GM12873 (cell line): ENCODE data around the gene SMYD2.

Experiments used
- TF ChIP-seq, protein P1 (sequence below): IDR thresholded peaks from 2 replicates; pipeline ENCODE4 v1.5.1; 2012; ENCODE audit warnings: low read depth, mild to moderate bottlenecking, moderate library complexity, low read length, control low read depth; ENCODE audit not compliant: insufficient read depth; ENCODE audit errors: missing control alignments

SMYD2 gene

DNA sequence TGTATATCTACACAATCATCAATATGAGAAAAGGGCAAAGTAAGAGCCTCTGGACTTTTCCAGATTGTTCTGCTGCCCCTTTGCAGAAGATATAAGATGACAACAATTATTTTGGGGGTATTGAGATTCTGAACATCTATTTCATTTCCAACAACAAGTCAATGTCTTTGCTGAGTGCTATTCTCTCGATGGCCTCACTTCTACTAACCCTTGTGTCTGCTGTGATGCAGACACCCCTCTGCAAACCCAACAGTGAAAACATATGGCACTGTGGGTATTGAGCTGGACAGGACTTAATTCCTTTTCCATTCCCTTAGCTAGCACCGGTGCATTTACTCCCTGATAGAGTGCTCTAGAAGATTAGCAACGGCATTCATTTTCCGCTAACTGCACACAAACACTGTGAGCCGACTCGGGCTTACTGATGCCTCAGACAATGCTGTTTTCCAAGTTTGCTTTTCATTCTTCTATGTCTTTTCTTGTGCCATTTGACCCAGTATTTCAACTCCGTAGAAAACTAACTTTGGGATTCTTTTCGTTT lies 33.4 kb upstream of the SMYD2 start:
- TF ChIP-seq, protein P1, sequence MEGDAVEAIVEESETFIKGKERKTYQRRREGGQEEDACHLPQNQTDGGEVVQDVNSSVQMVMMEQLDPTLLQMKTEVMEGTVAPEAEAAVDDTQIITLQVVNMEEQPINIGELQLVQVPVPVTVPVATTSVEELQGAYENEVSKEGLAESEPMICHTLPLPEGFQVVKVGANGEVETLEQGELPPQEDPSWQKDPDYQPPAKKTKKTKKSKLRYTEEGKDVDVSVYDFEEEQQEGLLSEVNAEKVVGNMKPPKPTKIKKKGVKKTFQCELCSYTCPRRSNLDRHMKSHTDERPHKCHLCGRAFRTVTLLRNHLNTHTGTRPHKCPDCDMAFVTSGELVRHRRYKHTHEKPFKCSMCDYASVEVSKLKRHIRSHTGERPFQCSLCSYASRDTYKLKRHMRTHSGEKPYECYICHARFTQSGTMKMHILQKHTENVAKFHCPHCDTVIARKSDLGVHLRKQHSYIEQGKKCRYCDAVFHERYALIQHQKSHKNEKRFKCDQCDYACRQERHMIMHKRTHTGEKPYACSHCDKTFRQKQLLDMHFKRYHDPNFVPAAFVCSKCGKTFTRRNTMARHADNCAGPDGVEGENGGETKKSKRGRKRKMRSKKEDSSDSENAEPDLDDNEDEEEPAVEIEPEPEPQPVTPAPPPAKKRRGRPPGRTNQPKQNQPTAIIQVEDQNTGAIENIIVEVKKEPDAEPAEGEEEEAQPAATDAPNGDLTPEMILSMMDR = no peak

DNA sequence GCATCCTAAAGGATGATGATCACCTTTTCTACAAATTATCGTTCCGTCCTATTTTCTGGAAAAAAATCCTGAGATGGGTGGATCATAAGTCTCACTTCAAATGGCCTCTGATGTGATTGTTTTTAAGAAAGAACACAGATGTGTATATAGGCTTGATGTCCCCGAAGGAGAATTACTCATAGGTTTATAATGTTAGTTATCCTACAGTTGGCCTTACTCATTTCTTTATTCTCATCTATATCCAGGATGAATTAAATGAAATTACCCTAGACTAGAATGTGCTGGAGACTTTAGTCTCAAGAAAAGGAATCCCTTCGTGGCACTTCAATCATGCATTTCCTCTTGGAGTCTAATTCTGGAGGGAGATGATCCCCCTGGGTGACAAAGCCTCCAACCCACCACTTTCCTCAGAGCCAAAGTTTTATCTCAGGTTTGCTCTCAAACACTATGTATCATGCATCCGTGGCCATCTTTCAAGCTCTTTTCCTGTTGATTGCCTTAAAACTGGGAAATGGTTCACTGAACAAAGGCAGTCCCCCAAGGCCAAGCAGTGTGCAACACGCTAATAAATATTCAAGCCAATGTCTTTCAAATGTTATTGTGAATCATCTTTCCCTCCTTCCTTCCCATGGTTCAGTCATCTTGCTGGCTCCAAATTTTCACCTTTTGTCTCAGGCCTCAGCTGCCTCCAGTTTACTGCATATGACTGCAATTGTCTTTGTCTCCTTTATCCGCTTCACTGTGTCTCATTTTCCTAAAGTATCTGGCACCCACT lies 32.5 kb upstream of the SMYD2 start:
- TF ChIP-seq, protein P1 = no peak

DNA sequence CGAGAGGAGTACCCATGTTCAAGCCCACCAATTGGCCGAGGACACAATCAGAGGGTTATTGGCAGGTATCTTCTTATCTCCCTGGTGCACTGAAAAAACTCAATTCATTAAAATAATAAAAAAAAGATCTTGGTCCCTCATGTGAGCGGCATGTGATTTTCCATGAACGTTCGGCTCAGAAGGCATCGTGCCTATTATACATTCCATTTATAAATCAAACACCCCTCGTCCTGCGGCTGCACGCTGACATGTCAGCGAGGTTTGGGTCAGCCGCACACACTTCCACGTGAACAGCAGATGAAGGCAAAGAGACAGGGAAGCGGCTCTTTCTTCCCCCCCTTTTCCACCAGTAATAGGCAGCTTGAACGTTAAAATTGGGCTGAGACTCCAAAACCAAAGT lies 31.3 kb upstream of the SMYD2 start:
- TF ChIP-seq, protein P1 = no peak

DNA sequence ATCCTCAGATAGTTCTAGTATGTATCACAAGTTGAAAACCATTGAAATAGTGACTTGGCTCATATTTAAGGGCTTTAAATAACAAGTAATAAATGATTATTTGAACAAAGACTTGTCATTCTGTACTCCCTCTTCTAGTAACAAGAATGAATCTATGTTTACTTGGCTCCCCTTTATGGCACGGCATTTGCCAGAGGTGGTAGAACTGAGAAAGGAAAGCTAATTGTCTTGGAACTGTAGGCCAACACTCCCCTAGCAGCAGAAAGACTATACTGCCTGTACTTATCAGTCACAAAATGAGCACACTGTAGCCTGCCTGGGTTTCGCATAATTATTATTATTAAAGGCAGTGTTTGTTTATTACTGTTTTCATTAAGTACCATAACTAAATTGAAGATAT lies 29.6 kb upstream of the SMYD2 start:
- TF ChIP-seq, protein P1 = no peak

DNA sequence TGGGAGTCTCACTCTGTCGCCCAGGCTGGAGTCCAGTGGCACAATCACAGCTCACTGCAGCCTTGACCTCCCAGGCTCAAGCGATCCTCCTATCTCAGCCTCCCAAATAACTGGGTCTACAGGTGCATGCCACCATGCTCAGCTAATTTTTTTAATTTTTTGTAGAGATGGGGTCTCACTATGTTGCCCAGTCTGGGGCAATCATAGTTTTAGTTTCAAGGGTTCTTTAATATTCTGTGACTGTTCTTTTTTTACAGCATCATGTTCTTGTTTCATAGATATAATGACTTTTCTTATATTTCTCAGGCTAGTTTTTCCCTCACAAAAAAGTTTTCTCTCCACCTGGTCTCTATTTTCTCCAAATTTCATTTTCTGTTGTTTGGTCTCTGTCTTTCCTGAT lies 25.4 kb upstream of the SMYD2 start:
- TF ChIP-seq, protein P1 = no peak

DNA sequence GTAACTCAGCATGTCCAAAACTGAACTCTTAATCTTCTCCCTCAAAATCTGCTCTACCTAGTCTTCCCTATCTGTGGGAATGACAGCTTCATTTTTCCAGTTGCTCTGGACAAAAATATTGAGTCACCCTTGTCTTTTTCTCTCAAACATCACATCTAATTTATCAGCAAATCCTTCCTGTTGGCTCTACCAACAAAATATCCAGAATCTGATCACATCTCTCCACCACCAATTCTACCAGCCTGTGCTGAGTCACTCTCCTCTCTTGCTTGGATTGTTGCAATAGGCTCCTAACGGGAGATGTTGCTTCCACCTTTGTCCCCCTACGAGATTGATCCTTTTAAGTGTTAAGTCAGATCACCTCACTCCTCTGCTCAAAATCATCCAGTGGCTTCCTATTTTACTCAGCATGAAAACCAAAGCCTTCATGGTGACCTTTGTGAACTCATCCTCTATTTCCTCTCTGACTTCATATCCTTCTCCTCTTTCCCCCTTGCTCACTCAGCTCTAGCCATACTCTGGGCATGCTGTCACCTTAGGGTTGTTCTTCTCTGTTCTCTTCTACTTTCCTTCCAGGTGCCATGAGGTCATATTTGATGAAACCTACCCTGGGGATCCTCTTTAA lies 21.5 kb upstream of the SMYD2 start:
- TF ChIP-seq, protein P1 = no peak

DNA sequence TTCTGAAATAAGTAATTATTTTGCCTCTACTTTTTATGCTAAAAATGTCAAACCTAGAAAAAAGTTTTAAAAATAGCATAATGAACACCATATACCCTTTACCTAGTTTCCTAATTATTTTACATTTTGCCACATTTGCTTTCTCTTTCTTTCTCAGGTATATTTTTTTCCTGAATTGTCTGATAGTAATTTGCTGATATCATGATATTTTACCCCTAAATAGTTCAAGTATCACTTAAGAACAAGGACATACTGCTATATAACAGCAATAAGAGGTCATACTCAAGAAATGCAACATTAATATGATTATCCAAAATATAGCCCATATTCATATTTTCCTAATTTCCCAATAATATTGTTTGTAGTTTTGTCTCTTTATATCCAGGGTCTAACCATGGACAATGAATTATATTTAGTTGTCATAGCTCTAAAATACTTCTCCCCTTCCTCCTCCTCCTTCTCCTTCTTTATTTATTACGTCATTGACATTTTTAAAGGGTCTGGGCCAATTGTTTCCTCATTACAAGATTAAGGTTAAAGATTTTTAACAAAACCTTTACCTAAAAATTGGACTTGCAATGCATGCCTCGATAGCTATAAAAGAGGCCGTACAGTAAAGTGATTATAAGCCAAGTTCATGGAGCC lies 20.3 kb upstream of the SMYD2 start:
- TF ChIP-seq, protein P1 = no peak
